Activated T-helper 17 cell treated with anti-CD3 and anti-CD28 coated beads, Interleukin-2, amount 50 U/mL, for 72 hours (primary cell): ENCODE results near the gene C1GALT1. TPM values are rescaled to one million over a fixed set of nuclear protein-coding genes. Genes with fewer than 3 reads are reported as not detected.

ENCODE experiments used
- ATAC-seq: fragments of 150-1000 bp; cut with Tn5 transposase; replicated peaks from 2 replicates; pipeline ENCODE4 v1.10.0; 2021; ENCODE audit warnings: mild to moderate bottlenecking, moderate library complexity
- H3K27ac Mint-ChIP-seq: one replicate; pipeline ENCODE4 v1.8.0; 2022; ENCODE audit warnings: mixed read lengths
- H3K27me3 Mint-ChIP-seq: one replicate; pipeline ENCODE4 v1.8.0; 2022; ENCODE audit warnings: mixed read lengths
- H3K36me3 Mint-ChIP-seq: one replicate; pipeline ENCODE4 v1.8.0; 2022; ENCODE audit warnings: low read depth, mild to moderate bottlenecking, mixed read lengths
- H3K4me1 Mint-ChIP-seq: one replicate; pipeline ENCODE4 v1.8.0; 2022; ENCODE audit warnings: mixed read lengths
- H3K4me3 Mint-ChIP-seq: one replicate; pipeline ENCODE4 v1.8.0; 2022; ENCODE audit warnings: mild to moderate bottlenecking, mixed read lengths
- H3K9me3 Mint-ChIP-seq: one replicate; pipeline ENCODE4 v1.8.0; 2022; ENCODE audit warnings: mixed read lengths
- total RNA-seq, 2 donors: library from RNA; stranded (reverse); gene quantifications; one replicate each; pipeline ENCODE4 v1.2.3, GENCODE V29; 2022

C1GALT1 gene
- total RNA-seq, 2 donors from 2014 or later: 40.9 to 47.2 TPM

DNA sequence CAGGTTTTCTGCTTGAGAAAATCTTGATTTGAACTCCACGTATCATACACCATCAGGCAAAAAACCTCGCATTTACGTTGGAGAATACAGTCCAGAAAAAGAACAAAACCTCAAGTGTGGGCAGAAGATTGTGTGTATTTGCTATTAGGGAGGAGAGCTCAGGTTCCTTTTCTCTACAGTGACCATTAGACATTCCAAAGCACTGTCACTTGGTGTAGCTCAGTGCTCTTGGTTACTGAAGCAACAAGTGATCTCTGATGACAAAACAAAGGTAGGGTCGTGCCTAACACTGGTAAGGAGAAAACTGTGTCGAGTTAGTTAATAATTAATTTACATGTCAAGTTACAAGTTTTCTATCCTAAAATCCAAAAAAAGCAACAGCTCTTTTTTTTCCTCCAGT, 72.6 kb downstream of the C1GALT1 start:
- Mint-ChIP-seq H3K27ac (no peak overlapping the region), H3K4me3 (no peak overlapping the region), H3K36me3 (no peaks in the 10 kb centered on the region), H3K27me3 (no peaks in the 10 kb centered on the region), H3K4me1 (peaks cover 12% of the 10 kb centered on the region), H3K9me3 (no peaks in the 10 kb centered on the region)
- ATAC-seq: no peak

DNA sequence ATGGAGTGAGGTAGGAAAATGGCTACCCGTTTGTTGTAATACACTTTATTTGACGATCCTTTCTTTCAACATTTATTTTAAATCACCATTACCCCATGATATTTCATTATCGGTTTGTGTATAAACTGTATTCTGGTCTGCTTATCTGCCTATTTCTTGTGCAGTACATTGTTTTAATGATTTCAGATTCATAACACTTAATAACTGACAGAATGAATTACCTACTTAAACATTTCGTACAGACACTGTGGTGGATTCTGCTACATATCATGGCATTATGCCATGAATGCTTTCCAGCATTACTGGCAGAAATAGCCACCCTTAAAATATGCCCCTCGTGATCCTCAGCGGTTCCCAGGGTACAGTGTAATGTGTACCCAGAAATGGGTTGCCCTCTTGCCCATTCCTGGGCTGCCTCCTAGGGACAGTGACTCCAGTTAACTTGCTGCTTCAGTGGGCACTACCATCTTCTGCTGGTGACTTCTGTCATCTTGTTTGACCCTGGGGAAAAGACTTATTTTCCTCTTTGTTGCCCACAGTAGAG, 74.5 kb downstream of the C1GALT1 start:
- H3K27me3 Mint-ChIP-seq: no peaks in the 10 kb centered on the region
- no peak overlapping the region for H3K4me3 Mint-ChIP-seq
- H3K27ac Mint-ChIP-seq: no peak overlapping the region

DNA sequence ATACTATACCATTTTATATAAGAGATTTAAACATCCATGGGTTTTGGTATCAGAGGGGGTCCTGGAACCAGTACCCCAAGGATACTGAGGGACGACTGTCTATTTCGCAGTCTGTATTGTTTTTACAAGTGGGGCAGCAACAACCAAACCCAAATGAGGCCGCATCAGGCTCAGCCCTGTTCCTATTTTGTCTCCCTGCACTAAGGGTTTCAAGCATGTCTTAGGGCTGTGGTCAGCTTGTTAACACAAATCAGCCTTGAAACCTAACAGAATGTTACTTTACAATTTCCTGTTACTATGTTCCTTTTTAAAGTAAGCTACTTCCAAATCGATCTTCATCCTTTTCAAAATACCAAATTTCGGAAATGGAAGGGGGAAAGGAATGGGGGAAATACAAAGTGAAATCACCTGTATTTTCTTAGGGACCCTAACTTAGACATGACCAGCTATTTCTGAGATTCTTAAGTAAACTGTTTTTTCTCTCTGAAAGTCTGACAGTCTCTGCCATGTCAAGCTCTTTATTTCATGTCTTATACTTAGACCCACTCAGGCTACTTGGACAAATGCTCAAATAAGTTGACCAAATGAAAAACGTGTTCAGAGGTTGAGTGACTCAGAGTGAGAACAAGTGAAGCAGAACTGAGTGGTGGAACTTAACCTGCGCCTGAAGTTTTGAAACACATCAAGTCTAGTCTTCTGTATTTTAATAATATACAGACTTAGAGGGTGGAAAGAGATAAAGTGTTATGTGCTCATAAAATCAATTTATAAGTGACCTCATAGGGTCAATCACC, 75.8 kb downstream of the C1GALT1 start:
- Mint-ChIP-seq H3K4me3 (peak overlapping the region; percentile 55), H3K27me3 (no peaks in the 10 kb centered on the region), H3K4me1 (peaks cover 16% of the 10 kb centered on the region)

More for the DNA sequence above, 74.5 kb downstream of the C1GALT1 start:
- ATAC-seq: no peak
- peaks cover 3% of the 10 kb centered on the region for H3K9me3 Mint-ChIP-seq
- H3K4me1 Mint-ChIP-seq: peaks cover 16% of the 10 kb centered on the region
- H3K36me3 Mint-ChIP-seq: no peaks in the 10 kb centered on the region

GRCh38 chr7:7261863-7262262, 79.5 kb downstream of the C1GALT1 start:
- Mint-ChIP-seq H3K27me3 (no peaks in the 10 kb centered on the region), H3K4me3 (no peak overlapping the region), H3K4me1 (peaks cover 16% of the 10 kb centered on the region), H3K36me3 (no peaks in the 10 kb centered on the region), H3K9me3 (peaks cover 3% of the 10 kb centered on the region), H3K27ac (no peak overlapping the region)
- no peak for ATAC-seq

More for the DNA sequence above, 75.8 kb downstream of the C1GALT1 start:
- Mint-ChIP-seq H3K36me3 (no peaks in the 10 kb centered on the region), H3K9me3 (peaks cover 3% of the 10 kb centered on the region), H3K27ac (peak overlapping the region; percentile 61)
- ATAC-seq: peak; percentile 77

DNA sequence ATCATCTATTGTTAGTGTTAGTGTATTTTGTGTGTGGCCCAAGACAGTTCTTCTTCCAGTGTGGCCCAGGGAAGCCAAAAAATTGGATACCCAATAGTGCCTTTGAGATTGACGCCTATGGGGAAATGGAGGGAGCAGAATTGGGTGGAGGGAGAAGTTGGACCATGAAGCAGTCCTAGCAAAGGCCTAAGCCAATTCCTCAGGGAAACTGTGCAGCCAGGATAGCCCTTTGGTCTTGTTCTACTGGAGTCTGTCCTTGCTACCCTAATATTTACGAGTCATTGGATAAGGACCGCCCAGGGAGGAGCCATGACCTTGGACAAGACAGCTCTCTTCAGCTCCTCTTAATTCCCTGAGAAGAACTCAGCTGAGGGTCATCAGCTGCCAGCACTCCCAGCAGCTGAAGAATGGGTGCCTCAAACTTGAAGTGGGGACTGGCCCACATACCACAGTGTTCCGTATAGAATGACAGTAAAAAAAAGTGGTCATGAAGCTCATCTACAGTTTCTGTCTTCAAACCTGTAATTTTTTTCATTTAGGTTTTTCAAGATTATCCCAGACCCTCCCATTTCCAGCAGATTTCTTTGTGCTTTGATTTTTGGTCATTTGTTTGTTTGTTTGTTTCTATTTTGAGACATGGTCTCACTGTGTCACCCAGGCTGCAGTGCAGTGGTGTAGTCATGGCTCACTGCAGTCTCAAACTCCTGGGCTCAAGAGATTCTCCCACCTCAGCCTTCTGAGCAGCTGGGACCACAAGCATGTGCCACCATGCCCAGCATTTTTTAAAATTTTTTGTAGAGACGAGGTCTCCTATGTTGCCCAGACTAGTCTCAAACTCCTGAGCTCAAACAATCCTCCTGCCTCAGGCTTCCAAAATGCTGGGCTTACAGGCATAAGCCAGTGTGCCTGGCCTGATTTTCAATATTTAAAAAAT, 81.2 kb downstream of the C1GALT1 start:
- H3K27me3 Mint-ChIP-seq: no peaks in the 10 kb centered on the region
- no peak overlapping the region for H3K27ac Mint-ChIP-seq
- H3K4me1 Mint-ChIP-seq: peaks cover 8% of the 10 kb centered on the region
- no peaks in the 10 kb centered on the region for H3K36me3 Mint-ChIP-seq
- ATAC-seq: no peak
- H3K9me3 Mint-ChIP-seq: peaks cover 3% of the 10 kb centered on the region
- H3K4me3 Mint-ChIP-seq: no peak overlapping the region

- peaks cover 3% of the 10 kb centered on the region for H3K9me3 Mint-ChIP-seq
- no peak overlapping the region for H3K27ac Mint-ChIP-seq
- no peaks in the 10 kb centered on the region for H3K36me3 Mint-ChIP-seq
- H3K27me3 Mint-ChIP-seq: no peaks in the 10 kb centered on the region
- H3K4me3 Mint-ChIP-seq: no peak overlapping the region
- H3K4me1 Mint-ChIP-seq: peaks cover 4% of the 10 kb centered on the region
- no peak for ATAC-seq
These were observed 82.1 kb downstream of the C1GALT1 start for GRCh38 chr7:7264306-7265040.

- ATAC-seq: no peak
- Mint-ChIP-seq H3K4me1 (peaks cover 4% of the 10 kb centered on the region), H3K9me3 (peaks cover 3% of the 10 kb centered on the region), H3K27me3 (no peaks in the 10 kb centered on the region), H3K4me3 (no peak overlapping the region), H3K27ac (no peak overlapping the region), H3K36me3 (no peaks in the 10 kb centered on the region)
These were observed 83.0 kb downstream of the C1GALT1 start for GRCh38 chr7:7265081-7266075.

DNA sequence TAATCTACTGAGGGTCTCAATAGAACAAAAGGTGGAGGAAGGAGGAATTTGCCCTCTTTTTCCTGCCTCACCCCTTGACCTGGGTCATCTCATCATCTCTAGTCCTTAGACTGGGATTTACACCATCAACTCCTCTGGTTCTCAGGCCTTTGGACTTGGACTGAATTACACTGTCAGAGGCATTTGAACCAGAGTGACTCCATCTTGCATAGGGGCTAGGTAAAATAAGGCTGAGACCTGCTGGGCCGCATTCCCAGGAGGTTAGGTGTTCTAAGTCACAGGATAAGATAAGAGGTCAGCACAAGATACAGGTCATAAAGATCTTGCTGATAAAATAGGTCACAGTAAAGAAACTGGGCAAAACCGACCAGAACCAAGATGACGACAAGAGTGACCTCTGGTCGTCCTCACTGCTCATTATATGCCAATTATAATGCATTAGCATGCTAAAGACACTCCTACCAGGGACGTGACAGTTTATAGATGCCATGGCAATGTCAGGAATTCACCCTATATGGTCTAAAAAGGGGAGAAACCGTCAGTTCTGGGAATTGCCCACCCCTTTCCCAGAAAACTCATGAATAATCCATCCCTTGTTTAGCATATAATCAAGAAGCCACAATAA, 84.0 kb downstream of the C1GALT1 start:
- Mint-ChIP-seq H3K27ac (no peak overlapping the region), H3K4me1 (peaks cover 3% of the 10 kb centered on the region), H3K9me3 (peaks cover 2% of the 10 kb centered on the region), H3K4me3 (no peak overlapping the region), H3K27me3 (no peaks in the 10 kb centered on the region), H3K36me3 (no peaks in the 10 kb centered on the region)
- no peak for ATAC-seq

- Mint-ChIP-seq H3K4me3 (no peak overlapping the region), H3K4me1 (no peaks in the 10 kb centered on the region), H3K36me3 (no peaks in the 10 kb centered on the region), H3K9me3 (no peaks in the 10 kb centered on the region), H3K27ac (no peak overlapping the region), H3K27me3 (no peaks in the 10 kb centered on the region)
- ATAC-seq: no peak
These were observed 88.9 kb downstream of the C1GALT1 start for GRCh38 chr7:7271094-7271874.

DNA sequence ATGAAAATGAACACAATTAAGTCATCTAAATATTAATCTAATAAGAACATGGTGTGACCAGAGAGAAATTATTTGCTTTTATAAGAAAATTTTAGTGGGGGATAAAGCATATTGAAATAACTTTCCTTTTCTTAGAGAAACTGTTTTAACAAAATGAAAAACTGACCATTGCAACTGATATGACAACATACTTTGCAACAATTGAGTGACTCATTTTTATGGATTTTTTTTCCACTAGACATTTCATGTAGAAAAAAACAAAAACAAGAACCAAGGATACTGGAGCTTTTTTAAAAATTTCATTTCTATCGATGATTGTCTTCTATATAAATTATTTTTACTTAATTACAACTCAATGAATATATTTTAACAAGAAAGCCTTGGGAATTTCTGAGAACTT, 90.0 kb downstream of the C1GALT1 start:
- no peak for ATAC-seq
- no peaks in the 10 kb centered on the region for H3K4me1 Mint-ChIP-seq
- no peaks in the 10 kb centered on the region for H3K9me3 Mint-ChIP-seq
- no peaks in the 10 kb centered on the region for H3K36me3 Mint-ChIP-seq
- H3K27ac Mint-ChIP-seq: no peak overlapping the region
- H3K27me3 Mint-ChIP-seq: no peaks in the 10 kb centered on the region
- no peak overlapping the region for H3K4me3 Mint-ChIP-seq

DNA sequence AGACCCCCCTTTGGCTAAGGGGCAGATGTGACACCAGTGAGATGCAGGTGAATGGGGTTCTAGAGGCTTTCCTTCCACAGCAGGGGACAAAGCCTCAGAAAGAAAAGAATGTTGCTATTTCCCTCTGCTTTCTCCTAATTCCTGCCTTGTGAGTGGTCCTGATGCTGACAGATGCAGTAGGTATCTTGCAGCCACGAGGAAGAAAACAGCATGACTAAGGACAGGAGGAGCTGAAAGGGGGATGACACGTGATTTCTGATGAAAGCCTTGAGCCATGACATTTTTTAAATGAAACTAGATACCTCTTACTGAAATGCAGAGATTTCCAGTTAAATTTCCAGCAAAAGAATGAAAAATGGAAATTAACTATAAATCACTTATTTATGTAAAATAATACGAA, 92.4 kb downstream of the C1GALT1 start:
- H3K4me1 Mint-ChIP-seq: no peaks in the 10 kb centered on the region
- no peak overlapping the region for H3K27ac Mint-ChIP-seq
- no peaks in the 10 kb centered on the region for H3K36me3 Mint-ChIP-seq
- ATAC-seq: no peak
- no peaks in the 10 kb centered on the region for H3K9me3 Mint-ChIP-seq
- no peaks in the 10 kb centered on the region for H3K27me3 Mint-ChIP-seq
- no peak overlapping the region for H3K4me3 Mint-ChIP-seq

DNA sequence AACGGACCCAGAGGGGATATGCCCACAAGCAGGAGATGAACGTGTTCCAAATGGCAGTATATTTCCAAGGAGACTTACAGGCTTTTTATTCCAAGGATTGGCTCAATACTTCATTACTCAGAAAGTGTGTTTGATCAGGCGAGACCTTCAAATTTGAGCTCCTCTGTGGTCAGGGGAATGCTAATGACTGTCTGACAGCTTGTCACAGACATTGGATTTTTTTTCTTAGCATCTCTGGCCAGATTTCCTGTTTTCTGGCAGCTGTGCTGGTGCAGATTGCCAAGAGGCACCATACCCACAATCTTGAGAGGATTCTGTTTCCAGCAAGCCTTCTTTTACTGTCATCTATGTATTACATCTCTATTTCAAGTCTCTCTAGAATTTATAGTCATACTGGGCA, 93.8 kb downstream of the C1GALT1 start:
- H3K4me3 Mint-ChIP-seq: no peak overlapping the region
- no peak overlapping the region for H3K27ac Mint-ChIP-seq
- no peak for ATAC-seq
- no peaks in the 10 kb centered on the region for H3K36me3 Mint-ChIP-seq
- no peaks in the 10 kb centered on the region for H3K4me1 Mint-ChIP-seq
- no peaks in the 10 kb centered on the region for H3K9me3 Mint-ChIP-seq
- H3K27me3 Mint-ChIP-seq: no peaks in the 10 kb centered on the region
